Keratinocyte (primary cell): ENCODE measurements around the gene DNAJC17. TPM values are rescaled to one million over a fixed set of nuclear protein-coding genes. Genes with fewer than 3 reads are reported as not detected.

Source experiments
- DNase-seq: peaks from one replicate; pipeline ENCODE4 v3.0.0-alpha.2; 2011; ENCODE audit warnings: low read depth, missing footprints, low spot score
- FAIRE-seq: peaks from 2 replicates; lab custom pipeline; 2011; peaks lifted over from hg19 to GRCh38; lab: Jason Lieb, UNC
- H2AFZ ChIP-seq: 2 replicates; pipeline ENCODE4 v1.6.0; 2012; ENCODE audit warnings: low read length, control low read depth, inconsistent platforms; ENCODE audit not compliant: control insufficient read depth
- H3K27ac ChIP-seq: 2 replicates; pipeline ENCODE4 v1.5.1; 2011; ENCODE audit warnings: low read length; ENCODE audit not compliant: control insufficient read depth, insufficient read depth
- H3K27me3 ChIP-seq: 3 replicates; pipeline ENCODE4 v1.6.0; 2011; ENCODE audit warnings: low read length; ENCODE audit not compliant: control insufficient read depth, insufficient read depth; ENCODE audit errors: extremely low read depth
- H3K36me3 ChIP-seq, 2 experiments: 2 replicates in 1 of 2; 3 replicates in 1 of 2; pipeline ENCODE4 v1.5.1; 2011; ENCODE audit warnings: low read length in 2 of 2, mild to moderate bottlenecking in 1 of 2; ENCODE audit not compliant: control insufficient read depth in 2 of 2, insufficient read depth in 2 of 2; ENCODE audit errors: extremely low read depth in 1 of 2
- H3K4me1 ChIP-seq: 3 replicates; pipeline ENCODE4 v1.5.1; 2011; ENCODE audit warnings: low read length; ENCODE audit not compliant: control insufficient read depth, insufficient read depth; ENCODE audit errors: extremely low read depth
- H3K4me2 ChIP-seq: 3 replicates; pipeline ENCODE4 v1.6.0; 2011; ENCODE audit warnings: low read depth, low read length; ENCODE audit not compliant: control insufficient read depth, insufficient read depth; ENCODE audit errors: extremely low read depth
- H3K4me3 ChIP-seq, 3 experiments: fragments of 200-600 bp in 1 of 3; sonication (generic) in 1 of 3; 2 replicates in 2 of 3; 3 replicates in 1 of 3; pipeline ENCODE4 v1.5.1; 2011 to 2016; ENCODE audit warnings: low read length in 3 of 3, mild to moderate bottlenecking in 3 of 3, control low read depth in 2 of 3, inconsistent platforms in 1 of 3, low read depth in 1 of 3, mixed read lengths in 1 of 3, mixed run types in 1 of 3, moderate library complexity in 1 of 3; ENCODE audit not compliant: control insufficient read depth in 2 of 3, insufficient read depth in 2 of 3; ENCODE audit errors: extremely low read depth in 1 of 3
- H3K79me2 ChIP-seq: 2 replicates; pipeline ENCODE4 v1.6.0; 2012; ENCODE audit warnings: low read length; ENCODE audit not compliant: control insufficient read depth, insufficient read depth
- H3K9ac ChIP-seq: 3 replicates; pipeline ENCODE4 v1.6.0; 2011; ENCODE audit warnings: low read length; ENCODE audit not compliant: control insufficient read depth, insufficient read depth; ENCODE audit errors: extremely low read depth
- H3K9me1 ChIP-seq: 3 replicates; pipeline ENCODE4 v1.6.0; 2011; ENCODE audit warnings: low read length; ENCODE audit not compliant: control insufficient read depth, insufficient read depth; ENCODE audit errors: extremely low read depth
- H3K9me3 ChIP-seq: 2 replicates; pipeline ENCODE4 v1.5.1; 2012; ENCODE audit warnings: low read depth, low read length; ENCODE audit not compliant: control insufficient read depth
- H4K20me1 ChIP-seq: 3 replicates; pipeline ENCODE4 v1.6.0; 2011; ENCODE audit warnings: low read length; ENCODE audit not compliant: control insufficient read depth, insufficient read depth; ENCODE audit errors: extremely low read depth
- EZH2 ChIP-seq: IDR thresholded peaks from one replicate; pipeline ENCODE4 v1.6.1; 2012; ENCODE audit warnings: inconsistent platforms, mild to moderate bottlenecking, low read length, moderate library complexity
- dilution Hi-C: fragments of 300-500 bp; cut with MboI; formaldehyde crosslinking; loops from one replicate; pipeline ENCODE4 v1.7.0; 2020; ENCODE audit warnings: low sequenced_read_pairs; ENCODE audit not compliant: extremely low pct_ligation_motif_present
- polyA plus RNA-seq, 5 experiments: library from polyadenylated mRNA; depleted of rRNA in 3 of 5; stranded (reverse) in 3 of 5; stranded (forward) in 1 of 5; unstranded in 1 of 5; fragments of >200 nt; gene quantifications; 1 replicate in 1 of 5; 2 replicates in 3 of 5; 3 replicates in 1 of 5; pipeline versions ENCODE4 v1.2.1 to v1.2.3, GENCODE V29; 2011 to 2012; ENCODE audit warnings: missing spikeins in 2 of 5, low read depth in 1 of 5, low replicate concordance in 1 of 5
- TF ChIP-seq, protein P1 (sequence below), 3 experiments: IDR thresholded peaks in 1 of 3; conservative IDR thresholded peaks in 1 of 3; optimal IDR thresholded peaks in 1 of 3; 2 replicates in 2 of 3; 3 replicates in 1 of 3; pipeline versions ENCODE3 to v1.5.1; 2011; ENCODE audit warnings: low read length in 3 of 3, mild to moderate bottlenecking in 3 of 3, moderate library complexity in 2 of 3, control low read depth in 1 of 3, inconsistent platforms in 1 of 3; ENCODE audit not compliant: insufficient read depth in 2 of 3; ENCODE audit errors: extremely low read depth in 1 of 3

DNAJC17 gene
- polyA plus RNA-seq, 1 donor (not counting 4 experiments of a cell fraction or from before 2014, with no cell fraction given): 35.3 TPM

DNA sequence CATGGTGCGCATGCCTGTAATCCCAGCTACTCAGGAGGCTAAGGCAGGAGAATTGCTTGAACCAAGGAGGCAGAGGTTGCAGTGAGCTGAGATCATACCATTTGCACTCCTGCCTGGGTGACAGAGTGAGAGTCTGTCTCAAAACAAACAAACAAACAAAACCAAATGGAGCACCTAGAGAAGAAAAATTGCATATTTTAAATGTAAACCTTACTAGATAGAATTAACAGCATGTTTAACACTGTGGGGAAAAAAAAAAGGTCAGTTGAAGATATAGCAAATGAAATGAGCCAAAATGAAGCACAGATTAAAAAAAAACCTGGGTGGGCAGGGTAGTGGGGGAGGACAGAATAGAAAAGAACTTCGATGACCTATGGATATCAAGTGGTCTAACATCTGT, 13.9 kb upstream of the DNAJC17 start:
- Histone ChIP-seq H3K4me3 (no peak overlapping the region), H3K79me2 (no peaks in the 10 kb centered on the region), H3K9me3 (no peaks in the 10 kb centered on the region), H3K27me3 (no peaks in the 10 kb centered on the region), H3K4me2 (no peak overlapping the region), H2AFZ (no peak overlapping the region), H3K9ac (no peak overlapping the region), H4K20me1 (no peaks in the 10 kb centered on the region), H3K27ac (no peak overlapping the region), H3K36me3 (no peaks in the 10 kb centered on the region), H3K9me1 (no peaks in the 10 kb centered on the region), H3K4me1 (peaks cover 5% of the 10 kb centered on the region)
- DNase-seq: no peak
- no peak for TF ChIP-seq EZH2
- TF ChIP-seq, protein P1, sequence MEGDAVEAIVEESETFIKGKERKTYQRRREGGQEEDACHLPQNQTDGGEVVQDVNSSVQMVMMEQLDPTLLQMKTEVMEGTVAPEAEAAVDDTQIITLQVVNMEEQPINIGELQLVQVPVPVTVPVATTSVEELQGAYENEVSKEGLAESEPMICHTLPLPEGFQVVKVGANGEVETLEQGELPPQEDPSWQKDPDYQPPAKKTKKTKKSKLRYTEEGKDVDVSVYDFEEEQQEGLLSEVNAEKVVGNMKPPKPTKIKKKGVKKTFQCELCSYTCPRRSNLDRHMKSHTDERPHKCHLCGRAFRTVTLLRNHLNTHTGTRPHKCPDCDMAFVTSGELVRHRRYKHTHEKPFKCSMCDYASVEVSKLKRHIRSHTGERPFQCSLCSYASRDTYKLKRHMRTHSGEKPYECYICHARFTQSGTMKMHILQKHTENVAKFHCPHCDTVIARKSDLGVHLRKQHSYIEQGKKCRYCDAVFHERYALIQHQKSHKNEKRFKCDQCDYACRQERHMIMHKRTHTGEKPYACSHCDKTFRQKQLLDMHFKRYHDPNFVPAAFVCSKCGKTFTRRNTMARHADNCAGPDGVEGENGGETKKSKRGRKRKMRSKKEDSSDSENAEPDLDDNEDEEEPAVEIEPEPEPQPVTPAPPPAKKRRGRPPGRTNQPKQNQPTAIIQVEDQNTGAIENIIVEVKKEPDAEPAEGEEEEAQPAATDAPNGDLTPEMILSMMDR (optimal IDR thresholded peaks at IDR 0.05 in 1 of 3, IDR thresholded peaks at IDR 0.05 in 1 of 3, conservative IDR thresholded peaks at IDR 0.05 in 1 of 3; ENCODE audit: extremely low read depth in 1 of 3, insufficient read depth in 2 of 3, low read length in 3 of 3): no peak
- no peak for FAIRE-seq
- dilution Hi-C loops: no loop called here

GRCh38 chr15:40819048-40819447, 11.8 kb upstream of the DNAJC17 start:
- no peak for FAIRE-seq
- H3K36me3 ChIP-seq: peaks cover 3 to 6% of the 10 kb centered on the region in 2 experiments

More at GRCh38 chr15:40819048-40819447, 11.8 kb upstream of the DNAJC17 start:
- no peaks in the 10 kb centered on the region for H3K9me3 ChIP-seq
- H3K27me3 ChIP-seq: no peaks in the 10 kb centered on the region
- no peaks in the 10 kb centered on the region for H3K9me1 ChIP-seq
- H2AFZ ChIP-seq: no peak overlapping the region
- H3K27ac ChIP-seq: no peak overlapping the region
- H3K4me3 ChIP-seq: no peak overlapping the region
- TF ChIP-seq EZH2: no peak
- TF ChIP-seq, protein P1 (optimal IDR thresholded peaks at IDR 0.05 in 1 of 3, IDR thresholded peaks at IDR 0.05 in 1 of 3, conservative IDR thresholded peaks at IDR 0.05 in 1 of 3; ENCODE audit: extremely low read depth in 1 of 3, insufficient read depth in 2 of 3, low read length in 3 of 3): no peak
- no peaks in the 10 kb centered on the region for H4K20me1 ChIP-seq
- no peak for DNase-seq
- H3K4me1 ChIP-seq: peaks cover 4% of the 10 kb centered on the region
- no peaks in the 10 kb centered on the region for H3K79me2 ChIP-seq
- no peak overlapping the region for H3K9ac ChIP-seq
- no peak overlapping the region for H3K4me2 ChIP-seq
- dilution Hi-C loops: no loop called here
